Stimulated activated CD4-positive, alpha-beta T cell treated with anti-CD3 and anti-CD28 coated beads, Interleukin-1b, Interleukin-23, amount 100 ng/mL, for 24 hours (primary cell): Measurements from ENCODE around the gene PDGFA.

Source experiments
- DNase-seq, 4 experiments: peaks; one replicate each; pipeline ENCODE4 v3.0.0-alpha.2; 2020; ENCODE audit warnings: low read depth in 4 of 4, low spot score in 1 of 4

The PDGFA gene

DNA sequence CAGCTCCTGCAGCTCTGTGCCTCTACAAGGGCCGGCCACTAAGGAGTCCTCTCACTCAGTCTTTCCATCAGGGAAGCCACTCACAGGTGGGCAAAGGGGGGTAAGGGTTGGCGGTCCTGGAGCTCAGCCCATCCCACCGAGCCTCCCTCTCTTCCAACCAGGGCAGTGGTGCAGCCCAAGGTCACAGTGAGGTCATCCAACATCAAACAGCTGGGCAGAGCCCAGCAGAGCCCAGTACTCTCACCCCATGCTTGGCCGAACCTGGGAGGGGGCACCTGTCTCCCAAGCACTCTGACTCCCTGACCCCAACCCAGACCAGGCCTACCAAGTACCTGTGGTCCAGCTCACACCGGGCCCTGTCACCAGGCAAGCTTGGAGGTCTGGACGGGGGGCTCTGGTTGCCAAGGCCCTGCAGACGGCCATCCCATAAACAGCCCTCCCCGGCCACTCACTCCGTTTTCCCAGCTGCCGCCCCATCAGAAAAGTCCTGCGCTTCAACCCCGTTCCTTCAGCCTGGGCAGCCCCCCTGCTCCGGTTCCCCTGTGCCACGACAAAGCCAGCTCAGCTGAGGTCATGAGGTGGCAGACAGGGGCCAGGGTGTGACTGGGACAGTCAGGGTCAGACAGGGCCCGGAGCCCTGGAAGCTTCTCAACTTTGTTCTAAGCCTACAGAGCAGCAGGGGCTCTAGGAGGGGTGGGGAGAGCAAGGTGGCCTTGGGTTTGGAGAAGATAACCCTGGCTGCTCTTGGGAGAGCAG, 27.5 kb downstream of the PDGFA start:
- no peak for DNase-seq

DNA sequence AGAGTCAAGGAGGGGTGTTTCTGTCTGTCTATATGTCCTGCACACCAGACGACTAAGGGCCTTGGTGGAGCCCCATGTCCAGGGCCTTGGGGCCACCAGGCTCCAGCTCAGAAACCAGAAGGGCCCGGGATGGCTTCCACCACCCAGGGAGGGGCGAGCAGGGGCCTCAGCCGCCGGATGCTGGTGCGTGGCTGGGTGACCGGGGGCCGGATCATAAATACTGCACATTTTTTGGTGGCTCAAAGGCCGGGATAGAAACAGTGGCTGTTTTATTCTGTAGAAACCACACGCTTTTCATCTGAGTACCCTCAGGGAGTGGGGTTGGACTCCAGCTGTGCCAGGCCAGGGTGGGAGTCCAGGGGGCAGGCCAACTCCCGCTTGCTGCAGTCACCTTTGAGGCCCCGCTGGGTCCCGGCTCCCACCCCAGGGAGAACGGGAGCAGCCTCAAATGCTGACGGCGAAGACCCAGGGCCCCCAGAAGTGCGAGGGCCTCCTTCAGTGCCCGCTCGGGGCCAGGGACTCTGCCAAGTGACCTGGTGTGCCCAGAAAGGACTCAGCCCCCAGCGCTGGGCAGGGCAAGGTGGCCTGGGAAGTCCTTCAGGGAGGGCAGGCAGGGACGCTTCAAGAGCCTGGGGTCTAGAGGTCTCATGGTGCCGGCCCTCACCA, 28.2 kb downstream of the PDGFA start:
- DNase-seq: no peak

DNA sequence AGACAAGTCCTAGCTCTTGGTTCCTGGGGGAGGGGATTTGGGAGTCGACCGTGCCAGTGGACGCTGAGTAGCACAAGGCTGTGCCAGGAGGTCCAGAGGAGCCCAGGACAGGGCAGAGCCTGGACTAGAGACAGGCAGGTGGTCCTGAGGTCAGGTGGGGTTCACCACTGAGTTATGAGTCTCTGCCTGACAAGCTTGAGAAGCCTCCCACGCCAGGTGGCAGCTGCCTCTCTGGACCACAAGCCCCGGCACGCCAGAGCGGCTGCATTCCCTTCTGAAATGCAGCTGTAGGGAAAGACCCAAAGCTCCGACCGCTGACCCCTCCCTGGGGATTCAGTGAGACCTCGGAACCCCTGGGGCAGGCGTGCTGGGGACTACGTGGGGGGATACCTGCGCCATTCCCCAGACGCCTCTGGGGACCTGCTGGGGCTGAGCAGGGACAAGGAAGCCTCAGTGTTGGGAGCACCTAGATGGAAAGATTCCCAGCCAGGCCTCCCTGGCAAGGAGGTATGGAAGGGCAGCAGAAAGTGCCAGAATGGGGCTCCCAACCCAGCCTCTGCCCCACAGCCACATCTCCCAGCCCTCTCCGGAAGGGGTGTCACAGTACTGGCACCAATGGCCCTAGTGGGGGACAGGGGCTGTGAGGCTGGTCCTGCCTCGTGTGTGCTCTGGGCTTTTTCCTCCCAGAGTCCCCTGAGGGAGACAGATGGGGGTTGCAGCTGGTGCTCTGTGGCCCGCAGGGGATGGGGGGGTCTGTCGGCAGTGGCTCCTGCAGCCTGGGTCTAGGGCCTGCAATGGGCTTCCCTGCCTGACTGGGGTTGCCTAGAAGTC, 29.0 kb downstream of the PDGFA start:
- no peak for DNase-seq

DNA sequence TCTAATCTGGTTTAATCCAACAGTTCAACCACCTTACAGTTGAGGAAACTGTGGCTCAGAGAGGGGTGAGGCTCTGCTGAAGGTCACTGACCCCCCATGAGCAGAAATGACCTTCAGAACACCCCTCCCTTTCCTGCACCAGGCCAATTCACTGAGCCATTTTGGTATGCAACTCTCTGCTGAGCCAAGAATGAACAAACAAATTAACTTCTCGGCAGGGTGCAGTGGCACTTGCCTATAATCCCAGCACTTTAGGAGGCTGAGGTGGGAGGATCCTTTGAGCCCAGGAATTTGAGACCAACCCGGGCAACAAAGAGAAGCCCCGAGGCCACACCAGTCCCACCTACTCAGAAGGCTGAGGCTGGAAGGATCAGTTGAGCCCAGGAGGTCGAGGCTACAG, 29.8 kb downstream of the PDGFA start:
- no peak for DNase-seq

DNA sequence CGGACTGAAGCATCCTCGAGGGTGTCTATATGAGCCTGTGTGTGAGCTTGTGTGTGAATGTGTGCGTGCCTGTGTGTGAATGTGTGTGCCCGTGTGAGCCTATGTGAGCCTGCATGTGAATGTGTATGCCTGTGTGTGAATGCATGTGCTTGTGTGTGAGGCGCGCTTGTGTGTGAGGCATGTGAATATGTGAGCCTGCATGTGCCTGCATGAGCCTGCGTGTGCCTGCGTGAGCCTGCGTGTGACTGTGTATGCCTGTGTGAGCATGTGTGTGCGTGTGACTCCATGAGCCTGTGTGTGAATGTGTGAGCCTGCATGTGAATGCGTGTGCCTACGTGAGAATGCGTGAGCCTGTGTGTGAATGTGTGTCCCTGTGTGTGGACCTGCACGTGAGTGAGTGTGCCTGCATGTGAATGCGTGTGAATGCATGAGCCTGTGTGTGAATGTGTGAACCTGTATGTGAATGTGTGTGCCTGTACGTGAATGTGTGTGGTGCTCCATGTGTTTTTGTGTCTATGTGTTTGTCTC, 33.4 kb downstream of the PDGFA start:
- no peak for DNase-seq

DNA sequence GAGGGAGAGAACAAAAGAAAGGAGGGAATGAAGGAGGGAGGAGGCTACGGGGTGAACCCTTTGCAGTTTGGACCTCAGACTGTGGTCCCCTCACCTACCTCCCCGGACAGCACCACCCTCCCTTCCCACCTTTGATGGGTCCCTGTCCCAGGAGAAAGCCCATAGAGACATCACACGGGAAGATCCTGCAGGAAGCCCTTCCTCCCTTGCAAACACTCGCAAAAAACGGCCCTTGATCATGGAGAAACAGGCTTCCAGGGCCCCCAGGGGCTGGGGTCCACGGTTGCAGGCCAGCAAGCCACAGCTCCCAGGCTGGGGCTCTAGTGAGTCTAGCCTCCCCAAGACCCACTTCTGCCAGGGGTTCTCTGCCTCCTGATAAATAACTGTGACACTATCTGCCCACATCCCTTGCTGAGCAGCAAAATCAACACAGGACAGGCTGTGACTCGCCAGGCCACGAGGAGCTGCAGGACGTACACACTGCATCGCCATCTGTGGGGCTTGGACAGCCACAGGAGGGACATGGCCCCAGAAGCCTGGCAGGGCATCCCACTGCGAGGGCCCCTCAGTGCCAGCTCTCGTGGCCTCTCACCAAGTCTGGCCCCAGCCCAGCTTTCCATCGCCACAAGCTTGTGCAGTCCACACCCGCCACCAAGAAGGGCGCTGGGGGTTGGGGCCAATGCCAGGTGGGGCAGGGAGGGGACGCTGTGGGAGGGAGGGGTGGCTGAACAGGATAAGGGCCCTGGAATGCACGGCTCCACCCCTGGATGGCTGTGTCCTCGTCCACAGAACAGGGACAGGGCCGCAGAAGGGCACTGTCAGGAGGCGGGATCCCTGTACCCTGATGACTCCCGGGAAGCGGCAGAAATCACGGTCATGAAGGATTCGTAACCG, 34.2 kb downstream of the PDGFA start:
- no peak for DNase-seq

DNA sequence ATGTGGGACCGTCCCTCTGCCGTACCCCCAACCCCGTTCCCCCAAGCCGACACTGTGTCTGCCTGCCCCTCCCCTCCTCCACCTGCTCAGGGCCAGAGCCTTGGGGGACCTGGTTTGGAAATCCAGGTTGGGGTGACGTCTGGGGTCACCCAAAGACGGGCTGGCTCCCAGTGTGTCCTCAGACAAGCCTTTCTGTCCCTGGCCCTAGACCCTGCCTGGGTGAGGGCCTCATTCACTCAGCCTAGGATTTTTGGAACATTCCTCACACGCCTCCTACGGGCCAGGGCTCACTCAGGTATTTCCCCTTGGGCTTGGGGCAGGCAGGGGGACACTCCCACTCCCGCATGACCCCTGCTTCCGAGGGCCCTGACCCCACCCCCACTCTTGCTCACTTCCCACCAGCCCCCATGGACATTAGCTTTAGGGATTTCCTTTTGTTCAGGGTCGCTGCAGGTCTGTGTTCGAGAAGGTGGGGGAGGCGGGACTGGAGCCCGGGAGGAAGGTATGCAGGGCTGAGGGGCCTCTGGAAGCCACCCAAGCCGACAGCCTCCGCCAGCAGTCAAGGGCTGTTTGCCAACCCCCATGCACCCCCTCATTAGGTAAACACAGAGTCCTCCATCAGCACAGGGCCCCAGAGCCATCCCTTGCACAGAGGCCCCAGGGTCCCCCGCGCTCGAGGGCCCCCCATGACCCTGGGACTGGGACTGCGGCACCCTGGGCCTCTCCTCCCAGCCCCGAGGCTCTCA, 35.1 kb downstream of the PDGFA start:
- DNase-seq: no peak

DNA sequence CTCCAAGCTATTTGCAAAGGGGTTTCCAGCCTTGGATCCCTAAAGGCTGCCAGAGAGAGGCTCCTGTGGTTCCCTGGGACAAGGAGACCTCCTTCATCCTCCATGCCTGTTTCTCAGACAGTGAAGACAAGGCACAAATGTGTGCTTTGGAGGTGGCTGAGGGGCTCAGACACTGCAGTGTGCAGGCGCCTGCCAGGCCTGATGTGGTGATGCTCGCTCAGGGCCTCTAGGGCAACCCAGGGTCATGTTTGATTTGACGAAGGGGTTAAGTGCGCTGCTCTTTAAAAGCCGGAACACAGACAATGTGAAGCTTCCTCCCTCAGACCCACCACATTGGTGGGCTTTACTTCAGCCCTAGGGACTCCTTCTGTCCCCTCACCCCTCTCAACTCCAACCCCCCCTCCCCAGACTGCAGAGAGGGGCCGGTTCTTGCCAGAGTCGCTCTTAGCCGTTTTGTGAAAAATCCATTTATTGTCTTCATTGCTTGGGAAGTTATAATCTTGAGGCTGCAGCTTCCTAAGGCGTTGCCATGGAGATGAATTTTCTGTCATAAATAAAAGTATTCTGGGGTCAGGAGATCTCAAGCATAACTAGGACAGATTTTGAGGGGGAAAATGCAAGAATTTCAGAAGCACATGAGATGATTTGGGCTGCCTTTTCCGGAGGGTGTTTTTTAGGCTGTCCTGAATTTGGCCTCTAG, 35.8 kb downstream of the PDGFA start:
- no peak for DNase-seq

DNA sequence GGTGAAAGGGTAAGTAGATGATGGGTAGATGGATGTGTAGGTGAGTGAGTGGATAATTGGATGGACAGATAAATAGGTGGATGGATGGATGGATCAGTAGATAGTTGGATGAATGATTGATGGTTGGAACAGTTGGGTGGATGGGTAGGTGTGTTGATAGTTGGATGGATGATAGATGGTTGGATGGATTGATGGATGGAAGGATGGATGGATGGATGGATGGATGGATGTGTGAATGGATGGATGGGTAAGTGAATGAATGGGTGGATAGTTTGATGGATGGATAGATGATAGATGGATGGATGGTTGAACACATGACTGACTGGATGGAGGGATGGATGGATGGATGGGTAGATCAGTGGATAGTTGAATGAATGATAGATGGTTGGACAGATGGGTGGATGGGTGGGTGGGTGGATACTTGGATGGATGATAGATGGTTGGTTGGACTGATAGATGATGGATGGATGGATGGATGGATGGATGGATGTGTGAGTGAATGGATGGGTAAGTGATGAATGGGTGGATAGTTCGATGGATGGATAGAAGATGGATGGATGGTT, 37.0 kb downstream of the PDGFA start:
- DNase-seq: no peak

DNA sequence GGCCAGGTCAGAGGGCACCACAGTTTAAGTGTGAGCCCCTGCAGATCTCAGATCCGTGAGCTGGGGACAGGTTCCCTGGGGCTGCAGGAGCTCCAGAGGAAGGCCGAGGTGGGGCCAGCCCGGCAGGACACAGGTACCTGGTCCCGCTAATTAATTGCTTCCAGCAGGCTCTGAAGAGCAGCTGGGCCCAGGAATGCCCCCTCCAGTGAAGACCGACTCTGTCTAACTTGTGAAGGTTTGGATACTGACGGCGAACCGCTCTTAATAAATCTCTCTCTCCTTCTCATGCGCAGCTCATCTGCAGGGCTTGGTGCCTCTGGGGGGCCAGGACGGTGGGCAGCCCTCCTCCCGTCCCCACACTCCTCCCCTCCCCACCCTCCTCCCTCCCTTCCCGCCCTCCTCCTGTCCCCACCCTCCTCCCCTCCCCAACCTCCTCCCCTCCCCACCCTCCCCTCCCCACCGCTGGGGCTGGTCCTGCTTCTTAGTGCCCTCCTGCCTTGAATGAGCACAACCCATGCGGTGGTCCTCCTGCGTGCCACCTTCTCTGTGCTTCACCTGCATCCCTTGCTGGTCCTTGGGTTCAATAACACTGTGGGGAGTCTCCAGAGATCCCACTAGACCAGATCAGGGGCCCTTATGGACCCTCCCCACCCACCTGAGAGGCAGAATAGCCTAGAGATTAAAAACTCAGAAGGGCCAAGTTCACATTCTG, 38.3 kb downstream of the PDGFA start:
- DNase-seq: no peak

DNA sequence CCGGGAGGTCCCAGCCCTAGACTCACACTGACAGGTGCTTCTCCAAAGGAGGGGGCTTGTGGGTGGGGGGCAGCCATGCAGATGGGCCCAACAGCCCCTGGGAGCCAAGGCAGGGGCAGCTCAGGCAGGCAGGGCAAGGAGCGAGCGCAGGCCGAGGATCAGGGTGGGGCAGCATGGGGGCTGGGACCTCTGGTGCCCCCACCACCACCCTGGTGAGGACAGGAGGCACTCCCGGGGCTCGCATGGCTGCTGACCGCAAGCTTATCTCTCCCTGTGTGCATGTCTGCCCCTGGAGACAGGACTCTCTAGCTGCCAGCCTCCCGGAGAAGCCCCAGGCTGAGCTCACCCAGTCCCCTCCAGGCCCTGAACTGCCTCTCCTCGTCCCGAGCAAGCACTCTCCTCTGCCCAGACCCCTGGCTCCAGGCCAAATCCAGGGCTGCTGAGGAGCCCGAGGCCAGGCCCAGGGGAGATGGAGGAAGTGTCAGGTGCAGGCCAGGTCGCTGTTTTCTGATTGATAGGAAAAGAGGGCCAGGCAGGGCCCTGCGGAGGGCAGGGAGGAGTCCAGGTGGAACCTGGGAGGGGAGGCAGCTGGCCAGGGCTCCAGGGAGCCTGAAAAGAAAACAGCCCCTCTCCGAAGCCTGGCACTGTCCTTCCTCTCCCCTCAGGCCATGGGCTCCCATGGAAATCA, 39.0 kb downstream of the PDGFA start:
- no peak for DNase-seq

DNA sequence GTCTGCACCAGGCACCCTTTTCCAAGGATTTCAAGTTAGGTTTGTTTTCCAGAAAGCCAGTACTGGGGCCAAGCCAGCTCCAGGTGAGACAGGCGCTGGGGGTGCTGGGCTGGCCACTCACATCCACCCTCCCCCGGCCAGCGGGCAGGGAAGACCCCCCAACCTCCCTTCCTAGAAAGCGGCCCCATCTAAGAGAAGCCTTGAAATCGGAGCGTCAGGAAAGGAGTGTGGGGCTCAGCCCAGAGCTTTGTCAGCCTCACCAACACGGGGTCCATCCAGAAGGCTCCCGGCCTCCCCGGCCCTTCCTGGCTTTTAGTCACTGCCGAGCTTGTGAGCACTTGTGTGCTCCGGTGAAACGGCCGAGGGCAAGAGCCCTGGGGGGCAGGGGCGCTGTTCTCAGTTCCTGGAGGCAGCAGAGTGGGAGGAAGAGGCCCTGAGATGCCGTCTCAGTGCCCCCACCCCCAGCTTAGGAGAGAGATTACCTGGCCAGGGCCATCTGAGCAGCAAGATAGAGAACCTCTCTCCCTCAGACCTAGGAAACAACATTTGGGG, 39.6 kb downstream of the PDGFA start:
- no peak for DNase-seq

DNA sequence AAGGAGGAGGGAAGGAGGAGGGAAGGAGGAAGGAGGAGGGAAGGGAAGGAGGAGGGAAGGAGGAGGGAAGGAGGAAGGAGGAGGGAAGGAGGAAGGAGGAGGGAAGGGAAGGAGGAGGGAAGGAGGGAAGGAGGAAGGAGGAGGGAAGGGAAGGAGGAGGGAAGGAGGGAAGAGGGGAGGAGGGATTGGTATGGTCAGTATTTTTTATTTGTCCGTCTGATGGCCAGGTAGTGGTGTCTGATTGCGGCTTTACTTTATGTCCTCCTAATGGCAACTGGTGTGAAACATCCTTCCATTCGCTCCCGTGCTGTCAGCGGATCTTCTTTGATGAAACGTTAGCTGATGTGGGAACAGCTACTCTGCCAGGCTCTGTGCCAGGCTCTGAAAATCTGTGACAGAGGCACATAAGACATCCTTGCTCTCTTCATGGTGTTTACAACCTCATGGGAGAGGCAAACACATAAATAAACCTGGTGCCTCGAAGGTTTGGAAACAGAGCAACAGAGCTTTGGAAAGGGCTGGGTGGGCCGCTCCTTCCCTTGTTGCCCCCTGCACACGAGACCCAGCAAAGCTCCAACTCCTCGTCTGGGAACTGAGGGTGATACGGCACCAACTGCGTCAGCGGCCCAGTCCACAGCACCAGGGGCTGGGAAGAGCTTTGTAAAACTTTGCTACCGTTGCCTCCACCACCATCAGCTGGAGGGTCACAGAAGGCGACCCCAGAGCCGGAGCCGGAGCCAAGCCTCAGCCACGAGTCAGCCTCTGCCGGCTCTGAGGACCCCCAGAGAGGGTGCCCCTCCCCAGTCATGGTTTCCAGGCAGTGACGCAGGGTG, 40.3 kb downstream of the PDGFA start:
- no peak for DNase-seq

DNA sequence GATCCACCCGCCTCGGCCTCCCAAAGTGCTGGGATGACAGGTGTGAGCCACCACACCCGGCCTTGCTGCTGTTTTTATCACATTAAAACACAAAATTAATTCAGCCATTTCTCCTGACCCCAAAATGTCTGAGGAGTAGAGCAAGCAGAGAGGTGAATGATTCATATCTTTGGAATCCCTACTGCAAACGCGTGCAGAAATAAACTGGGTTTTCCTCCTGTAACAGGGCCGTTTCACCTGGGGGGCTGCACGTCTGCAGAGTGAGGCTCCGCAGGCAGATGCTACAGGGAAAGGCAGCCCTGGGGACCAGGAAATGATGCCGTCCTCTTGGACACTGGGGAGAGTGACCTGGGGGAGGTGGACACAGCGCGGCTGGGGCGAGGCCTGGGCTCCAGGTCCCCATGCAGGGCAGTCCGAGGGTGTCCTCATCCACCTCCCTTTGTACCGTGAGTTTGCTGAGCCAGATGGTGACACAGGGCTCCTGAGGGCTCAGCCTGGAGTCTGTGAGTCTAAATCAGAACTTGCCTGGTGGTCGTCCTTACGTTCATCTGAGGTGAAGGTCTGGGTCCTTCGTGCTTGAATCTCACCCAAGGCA, 41.9 kb downstream of the PDGFA start:
- no peak for DNase-seq

DNA sequence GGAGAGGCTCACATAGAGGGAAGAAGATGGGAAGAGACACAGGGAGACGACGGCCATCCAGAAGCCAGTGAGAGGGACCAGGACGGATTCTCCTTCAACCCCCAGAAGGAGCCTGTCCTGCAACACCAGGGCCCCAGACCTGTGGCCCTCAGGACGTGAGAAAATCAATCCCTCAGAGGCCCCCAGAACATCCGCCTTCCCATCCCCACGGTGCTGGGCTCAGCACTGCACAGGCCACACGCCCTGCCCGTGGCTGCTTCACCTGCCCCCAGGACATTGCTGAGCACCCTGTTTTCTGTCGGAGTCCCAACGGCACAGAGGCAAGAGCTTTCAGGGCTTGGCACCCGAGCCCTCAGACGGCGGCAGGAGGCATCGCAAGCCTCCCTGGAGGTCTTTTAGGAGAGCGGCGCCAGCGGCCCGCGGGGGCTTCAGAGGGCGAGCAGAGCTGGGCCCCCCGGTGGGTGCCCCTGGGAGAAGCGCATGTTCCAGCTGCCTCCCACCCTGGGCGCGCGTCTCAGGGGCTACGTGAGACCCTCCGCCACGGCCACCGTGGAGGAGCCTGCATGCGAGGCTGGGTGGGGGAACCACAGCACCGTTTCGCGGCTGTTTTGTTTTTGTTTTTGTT, 42.8 kb downstream of the PDGFA start:
- no peak for DNase-seq

DNA sequence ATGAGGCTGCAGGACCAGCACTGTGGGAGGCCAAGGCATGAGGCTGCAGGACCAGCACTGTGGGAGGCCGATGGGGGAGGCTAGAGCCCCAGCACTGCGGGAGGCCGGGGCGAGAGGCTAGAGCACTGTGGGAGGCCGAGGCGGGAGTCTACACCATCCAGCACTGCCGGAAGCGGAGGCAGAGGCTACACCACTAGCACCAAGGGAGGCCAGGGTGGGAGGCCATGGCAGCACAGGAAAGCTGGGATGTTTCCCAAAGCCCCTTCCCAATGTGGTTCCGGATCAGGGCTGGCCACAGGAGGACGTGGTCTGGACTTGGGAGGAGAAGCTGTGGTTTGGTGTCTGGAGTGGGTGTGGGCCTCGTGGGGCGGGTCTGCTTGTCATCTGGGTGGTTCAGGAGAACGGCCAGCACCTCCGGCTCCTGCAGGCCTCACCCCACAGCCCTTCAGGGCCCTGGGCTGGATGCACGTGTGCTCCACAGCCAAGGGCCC, 43.6 kb downstream of the PDGFA start:
- no peak for DNase-seq
